K562 (cell line): ENCODE results near the gene MROH8. TPM values are rescaled to one million over a fixed set of nuclear protein-coding genes. Genes with fewer than 3 reads are reported as not detected.

Experiments
- BRCA1 ChIP-seq, 2 experiments: fragments of 450-650 bp in 1 of 2; sonication (generic) in 1 of 2; formaldehyde crosslinking in 1 of 2; IDR thresholded peaks; 2 replicates each; pipeline versions ENCODE4 v1.5.0 to v1.6.1; 2017 to 2020; ENCODE audit warnings: mild to moderate bottlenecking in 1 of 2, missing genetic modification reagents in 1 of 2
- CBX8 ChIP-seq: fragments of 200-600 bp; sonication (generic); IDR thresholded peaks from 2 replicates; pipeline ENCODE4 v1.6.1; 2012; ENCODE audit warnings: borderline replicate concordance, mixed run types, low read depth, mild to moderate bottlenecking, moderate library complexity, mixed read lengths, low read length, control low read depth, inconsistent platforms; ENCODE audit not compliant: poor library complexity, severe bottlenecking; ENCODE audit errors: extremely low read depth
- EHMT2 ChIP-seq: fragments of 450-650 bp; IDR thresholded peaks from 2 replicates; pipeline ENCODE4 v1.6.1; 2018; ENCODE audit warnings: antibody characterized with exemption
- HINFP ChIP-seq: fragments of 450-650 bp; conservative IDR thresholded peaks from 2 replicates; pipeline ENCODE4 v1.6.1; 2016; ENCODE audit warnings: missing genetic modification characterization, low read depth, mild to moderate bottlenecking, control low read depth, missing compliant biosample characterization
- HNRNPUL1 ChIP-seq: fragments of 200-400 bp; formaldehyde crosslinking; IDR thresholded peaks from 2 replicates; pipeline ENCODE4 v1.6.1; 2017; ENCODE audit warnings: low read length
- KLF6 ChIP-seq: fragments of 250-450 bp; sonication (Bioruptor Pico); IDR thresholded peaks from 2 replicates; pipeline ENCODE4 v1.4.0; 2020; ENCODE audit warnings: mild to moderate bottlenecking, moderate library complexity, borderline replicate concordance
- MTA2 ChIP-seq: fragments of 450-650 bp; IDR thresholded peaks from 2 replicates; pipeline ENCODE4 v1.6.1; 2016; ENCODE audit warnings: low read depth
- MYC ChIP-seq, 2 experiments: fragments of 250-450 bp in 1 of 2; sonication (Bioruptor Pico) in 1 of 2; IDR thresholded peaks; 2 replicates each; pipeline versions ENCODE4 v1.5.1 to v1.6.1; 2012 to 2021; ENCODE audit warnings: low read depth in 2 of 2, borderline replicate concordance in 1 of 2, improper control_type of control experiment in 1 of 2, low read length in 1 of 2, mild to moderate bottlenecking in 1 of 2, moderate library complexity in 1 of 2
- NFIC ChIP-seq: fragments of 450-650 bp; IDR thresholded peaks from 2 replicates; pipeline ENCODE4 v1.6.1; 2017; ENCODE audit warnings: mild to moderate bottlenecking, inconsistent platforms
- NFRKB ChIP-seq: fragments of 450-650 bp; IDR thresholded peaks from 2 replicates; pipeline ENCODE4 v1.6.1; 2016; ENCODE audit warnings: low read depth
- RFX1 ChIP-seq: fragments of 450-650 bp; IDR thresholded peaks from 2 replicates; pipeline ENCODE4 v1.6.1; 2016; ENCODE audit warnings: mild to moderate bottlenecking, moderate library complexity
- SFPQ ChIP-seq: fragments of 200-400 bp; formaldehyde crosslinking; IDR thresholded peaks from 2 replicates; pipeline ENCODE4 v1.6.1; 2017; ENCODE audit warnings: mild to moderate bottlenecking, low read depth, low read length, moderate library complexity
- SREBF2 ChIP-seq: sonication (generic); formaldehyde crosslinking; IDR thresholded peaks from 2 replicates; pipeline ENCODE4 v1.4.0; 2020; ENCODE audit warnings: mild to moderate bottlenecking, missing genetic modification reagents
- TCF15 ChIP-seq: fragments of 250-450 bp; sonication (Bioruptor Pico); IDR thresholded peaks from 2 replicates; pipeline ENCODE4 v1.8.0; 2022; ENCODE audit warnings: moderate library complexity, mild to moderate bottlenecking, inconsistent platforms
- ZBTB2 ChIP-seq: fragments of 450-650 bp; IDR thresholded peaks from 2 replicates; pipeline ENCODE4 v1.6.1; 2016; ENCODE audit warnings: antibody characterized with exemption
- ZNF511 ChIP-seq: sonication (generic); formaldehyde crosslinking; IDR thresholded peaks from 2 replicates; pipeline ENCODE4 v1.8.0; 2022; ENCODE audit warnings: mild to moderate bottlenecking, missing genetic modification reagents
- polyA plus RNA-seq, 8 experiments: library from polyadenylated mRNA; depleted of rRNA in 4 of 8; stranded (reverse) in 5 of 8; unstranded in 3 of 8; fragments of >200 nt; fragmentation: Nextera tagmentation in 2 of 8; fragmentation: Illumina TruSeq in 1 of 8; extraction: Ambion mirVana in 2 of 8; extraction: Trizol in 1 of 8; gene quantifications; 2 replicates each; pipeline versions ENCODE4 v1.2.1 to v1.2.3, GENCODE V29; 2011 to 2014; ENCODE audit warnings: inconsistent platforms in 1 of 8, missing spikeins in 1 of 8
- total RNA-seq, 7 experiments: library from RNA; depleted of rRNA in 6 of 7; stranded (reverse); fragments of >200 nt in 6 of 7; fragmentation: Illumina TruSeq in 2 of 7; extraction: Trizol in 2 of 7; gene quantifications; 2 replicates each; pipeline versions ENCODE4 v1.2.1 to v1.2.3, GENCODE V29; 2011 to 2021; ENCODE audit warnings: low replicate concordance in 1 of 7
- TF ChIP-seq, protein P1 (sequence below): fragments of 250-450 bp; sonication (Bioruptor Pico); IDR thresholded peaks from 2 replicates; pipeline ENCODE4 v1.5.0; 2022; ENCODE audit warnings: mild to moderate bottlenecking

The MROH8 gene
- total and polyA plus RNA-seq, 9 of the 15 experiments (the other 6 are each of a cell fraction or from before 2014, with no cell fraction given), result 0.21 to 1.5 (median 0.78) TPM

DNA sequence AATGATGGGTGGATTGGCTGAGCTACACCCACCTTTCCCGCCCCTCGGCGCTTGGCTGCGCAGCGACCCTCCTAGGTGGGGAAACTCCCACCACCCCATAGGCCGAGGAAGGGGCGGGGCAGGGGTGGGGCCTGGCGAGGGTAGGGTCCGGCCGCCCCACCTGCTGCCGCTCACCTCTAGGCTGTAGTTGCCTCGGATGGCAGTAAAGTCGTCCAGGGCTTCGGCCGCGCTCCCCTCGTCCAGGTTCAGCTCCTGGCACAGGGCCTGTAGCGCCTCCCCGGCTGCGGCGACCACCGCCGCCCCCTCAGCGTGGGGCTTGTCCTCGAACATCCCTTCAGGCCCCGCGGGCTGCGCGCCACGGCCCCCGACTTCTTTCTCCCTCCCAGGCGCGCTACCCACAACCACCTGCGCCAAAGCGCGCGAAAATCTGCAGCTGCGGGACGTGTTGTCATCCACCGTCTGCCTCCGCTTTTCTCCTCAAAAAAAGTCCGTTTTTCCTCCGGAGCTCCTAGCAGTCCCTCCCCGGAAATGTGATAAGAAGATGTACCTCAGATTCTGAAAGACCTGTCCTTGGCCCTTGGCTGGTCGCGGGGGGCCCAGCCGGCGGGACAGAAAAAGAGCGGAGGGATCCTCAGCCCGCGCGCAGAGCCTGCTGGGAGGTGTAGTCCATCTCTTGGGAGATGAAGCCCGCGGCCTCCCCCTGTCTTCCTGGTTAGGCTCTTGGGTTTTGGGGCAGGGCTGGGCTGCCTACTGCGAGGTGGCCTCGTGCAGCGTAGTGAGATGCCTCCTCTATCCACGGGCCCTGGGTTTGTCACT is 83.5 kb downstream of the MROH8 start, which contains the start of gene RBL1 (continued):
- no peak for TF ChIP-seq BRCA1 (IDR thresholded peaks at IDR 0.05)
- TF ChIP-seq BRCA1 (CRISPR knock-in tag; IDR thresholded peaks at IDR 0.05), result no peak
- TF ChIP-seq CBX8, result no peak
- TF ChIP-seq SREBF2 (CRISPR knock-in tag), result no peak
- no peak for TF ChIP-seq KLF6 (CRISPR knock-in tag)
- peak; percentile 89 for TF ChIP-seq MYC (IDR thresholded peaks at IDR 0.05; ENCODE audit: low read depth, low read length)
- peak; percentile 86; the same call in 1 of the 2 replicates for TF ChIP-seq MYC (CRISPR knock-in tag; IDR thresholded peaks at IDR 0.05; ENCODE audit: borderline replicate concordance, low read depth)
- TF ChIP-seq EHMT2, result no peak
- TF ChIP-seq ZBTB2, result peak; percentile 61; the same call in 1 of the 2 replicates
- TF ChIP-seq TCF15 (CRISPR knock-in tag), result no peak
- TF ChIP-seq NFIC, result peak; percentile 55; the same call in 1 of the 2 replicates
- TF ChIP-seq ZNF511, result no peak
- no peak for TF ChIP-seq MTA2
- TF ChIP-seq RFX1, result no peak
- TF ChIP-seq NFRKB, result peak; percentile 98
- no peak for TF ChIP-seq SFPQ
- no peak for TF ChIP-seq HINFP (tag)
- TF ChIP-seq, protein P1, sequence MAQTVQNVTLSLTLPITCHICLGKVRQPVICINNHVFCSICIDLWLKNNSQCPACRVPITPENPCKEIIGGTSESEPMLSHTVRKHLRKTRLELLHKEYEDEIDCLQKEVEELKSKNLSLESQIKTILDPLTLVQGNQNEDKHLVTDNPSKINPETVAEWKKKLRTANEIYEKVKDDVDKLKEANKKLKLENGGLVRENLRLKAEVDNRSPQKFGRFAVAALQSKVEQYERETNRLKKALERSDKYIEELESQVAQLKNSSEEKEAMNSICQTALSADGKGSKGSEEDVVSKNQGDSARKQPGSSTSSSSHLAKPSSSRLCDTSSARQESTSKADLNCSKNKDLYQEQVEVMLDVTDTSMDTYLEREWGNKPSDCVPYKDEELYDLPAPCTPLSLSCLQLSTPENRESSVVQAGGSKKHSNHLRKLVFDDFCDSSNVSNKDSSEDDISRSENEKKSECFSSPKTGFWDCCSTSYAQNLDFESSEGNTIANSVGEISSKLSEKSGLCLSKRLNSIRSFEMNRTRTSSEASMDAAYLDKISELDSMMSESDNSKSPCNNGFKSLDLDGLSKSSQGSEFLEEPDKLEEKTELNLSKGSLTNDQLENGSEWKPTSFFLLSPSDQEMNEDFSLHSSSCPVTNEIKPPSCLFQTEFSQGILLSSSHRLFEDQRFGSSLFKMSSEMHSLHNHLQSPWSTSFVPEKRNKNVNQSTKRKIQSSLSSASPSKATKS, result no peak
- no peak for TF ChIP-seq HNRNPUL1
